ENCODE measurements around the gene FER1L5.

The FER1L5 gene

DNA sequence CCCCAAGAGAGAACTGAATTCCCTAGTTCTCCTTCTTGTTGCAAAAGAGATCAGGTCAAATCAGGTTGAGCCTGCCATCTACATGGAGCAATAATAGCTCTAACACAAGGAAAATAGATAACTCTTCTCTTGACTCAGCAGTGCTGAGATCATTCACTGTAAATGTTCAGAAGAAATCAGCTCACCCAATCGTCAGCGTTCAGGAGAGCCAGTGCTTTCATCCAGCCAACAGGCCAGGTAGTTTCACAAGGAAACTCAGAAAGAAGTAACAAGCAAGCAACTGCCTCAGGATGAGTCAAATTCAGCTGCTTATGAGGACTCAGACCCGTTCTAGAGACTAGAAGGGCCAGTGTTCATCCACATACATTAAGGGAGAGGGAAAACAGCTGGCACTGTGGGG is 91.4 kb downstream of the FER1L5 start:
- no peak overlapping the region for H3K27ac ChIP-seq (ENCODE audit: low read depth, low read length, severe bottlenecking)
- 79 to 100% methylated on average over 3 of the region's 3 CpGs for WGBS, 2 experiments (ENCODE audit: insufficient coverage in 2 of 2)
- no peaks in the 10 kb centered on the region for H3K9me3 ChIP-seq (ENCODE audit: control insufficient read depth, low read length)
- H3K4me1 ChIP-seq (ENCODE audit: control insufficient read depth, insufficient read depth, low read length, poor library complexity, severe bottlenecking) = peaks cover 1% of the 10 kb centered on the region
- peaks cover 79% of the 10 kb centered on the region for H3K36me3 ChIP-seq (ENCODE audit: control insufficient read depth, insufficient read depth, low read length)
- H3K4me3 ChIP-seq (ENCODE audit: extremely low read depth, insufficient read depth, low read length, poor library complexity, severe bottlenecking) = no peak overlapping the region

DNA sequence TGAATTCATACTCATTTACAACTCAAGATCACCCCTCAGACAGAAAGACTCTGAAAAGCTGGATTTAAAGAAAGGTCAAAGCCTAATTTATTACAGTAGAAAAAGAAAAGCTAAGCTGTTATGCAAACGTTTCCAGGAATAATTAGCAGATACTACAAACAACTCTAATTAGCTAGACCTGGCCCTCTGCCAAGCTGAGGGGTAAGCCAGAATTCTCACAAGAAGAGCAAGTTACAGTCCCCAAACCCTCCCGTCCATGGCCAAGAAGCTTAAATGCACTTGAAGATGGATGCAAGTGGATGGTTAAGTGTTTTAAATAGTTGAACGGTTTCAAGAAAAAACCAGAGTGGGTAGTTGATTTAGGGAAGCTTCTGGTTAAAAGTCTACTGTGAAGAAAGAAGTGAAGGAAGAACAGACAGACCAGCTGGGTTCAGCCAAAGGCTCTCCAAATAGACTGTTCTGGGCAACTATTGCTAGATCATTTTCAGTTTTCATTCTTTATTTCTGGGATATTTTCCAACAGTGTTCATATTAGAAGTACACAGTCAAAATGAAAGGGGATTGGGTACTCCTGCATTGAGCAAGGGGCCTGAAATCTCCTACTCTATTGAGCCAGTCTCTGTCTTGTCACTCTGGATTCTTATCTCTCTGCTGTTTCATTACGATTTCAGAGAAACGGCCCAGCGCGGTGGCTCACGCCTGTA is 92.5 kb downstream of the FER1L5 start:
- Histone ChIP-seq H3K27ac (ENCODE audit: low read depth, low read length, severe bottlenecking) (no peak overlapping the region), H3K4me3 (ENCODE audit: extremely low read depth, insufficient read depth, low read length, poor library complexity, severe bottlenecking) (no peak overlapping the region), H3K36me3 (ENCODE audit: control insufficient read depth, insufficient read depth, low read length) (peaks cover 74% of the 10 kb centered on the region), H3K4me1 (ENCODE audit: control insufficient read depth, insufficient read depth, low read length, poor library complexity, severe bottlenecking) (peaks cover 4% of the 10 kb centered on the region), H3K9me3 (ENCODE audit: control insufficient read depth, low read length) (no peaks in the 10 kb centered on the region)
- 93 to 97% methylated on average over 2 to 5 of the region's 8 CpGs for WGBS, 2 experiments (ENCODE audit: insufficient coverage in 2 of 2)

DNA sequence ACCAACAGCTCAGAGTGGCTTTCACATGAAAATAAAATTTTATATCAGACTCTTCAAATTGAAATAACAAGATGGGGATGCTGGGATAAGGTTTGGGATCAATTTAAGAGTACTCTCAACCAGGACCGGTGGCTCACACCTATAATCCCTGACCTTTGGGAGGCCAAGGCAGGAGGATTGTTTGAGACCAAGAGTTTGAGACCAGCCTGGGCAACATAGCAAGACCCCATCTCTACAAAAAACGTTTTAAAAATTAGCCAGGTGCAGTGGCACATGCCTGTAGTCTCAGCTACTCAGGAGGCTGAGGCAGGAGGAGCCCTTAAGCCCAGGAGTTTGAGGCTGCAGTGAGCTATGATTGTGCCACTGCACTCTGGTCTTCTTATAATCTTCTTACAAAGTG is 94.7 kb downstream of the FER1L5 start:
- H3K9me3 ChIP-seq (ENCODE audit: control insufficient read depth, low read length) = no peaks in the 10 kb centered on the region

DNA sequence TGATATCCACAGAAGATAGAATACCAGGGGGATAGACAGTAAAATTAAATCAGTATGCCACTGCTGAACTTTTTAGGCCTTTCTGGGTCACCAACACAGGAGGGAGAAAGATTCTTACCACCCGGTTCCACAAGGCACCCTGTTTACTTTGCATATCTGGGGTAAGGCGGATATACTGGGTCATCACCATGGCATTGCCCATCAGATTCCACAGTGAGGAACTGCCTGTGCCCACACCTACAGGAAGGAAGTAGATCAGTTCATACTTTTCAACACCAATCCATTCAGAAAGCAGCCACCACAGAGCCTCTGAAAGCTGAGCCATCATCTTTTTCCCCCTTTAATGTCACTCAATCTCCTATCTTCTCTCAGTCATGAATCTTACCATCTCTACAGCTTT is 95.3 kb downstream of the FER1L5 start:
- Histone ChIP-seq H3K27ac (ENCODE audit: low read depth, low read length, severe bottlenecking) (no peak overlapping the region), H3K4me1 (ENCODE audit: control insufficient read depth, insufficient read depth, low read length, poor library complexity, severe bottlenecking) (peaks cover 4% of the 10 kb centered on the region), H3K9me3 (ENCODE audit: control insufficient read depth, low read length) (no peaks in the 10 kb centered on the region), H3K4me3 (ENCODE audit: extremely low read depth, insufficient read depth, low read length, poor library complexity, severe bottlenecking) (no peak overlapping the region), H3K36me3 (ENCODE audit: control insufficient read depth, insufficient read depth, low read length) (peaks cover 50% of the 10 kb centered on the region)
- 100% methylated on average over 1 to 2 of the region's 2 CpGs for WGBS, 2 experiments (ENCODE audit: insufficient coverage in 2 of 2)

More for the DNA sequence above, 94.7 kb downstream of the FER1L5 start:
- H3K27ac ChIP-seq (ENCODE audit: low read depth, low read length, severe bottlenecking) = no peak overlapping the region
- WGBS, 2 experiments (ENCODE audit: insufficient coverage in 2 of 2) = no CpG with 5 or more reads among the region's 2 CpGs
- H3K4me3 ChIP-seq (ENCODE audit: extremely low read depth, insufficient read depth, low read length, poor library complexity, severe bottlenecking) = no peak overlapping the region
- H3K4me1 ChIP-seq (ENCODE audit: control insufficient read depth, insufficient read depth, low read length, poor library complexity, severe bottlenecking) = peaks cover 4% of the 10 kb centered on the region
- H3K36me3 ChIP-seq (ENCODE audit: control insufficient read depth, insufficient read depth, low read length) = peaks cover 56% of the 10 kb centered on the region

DNA sequence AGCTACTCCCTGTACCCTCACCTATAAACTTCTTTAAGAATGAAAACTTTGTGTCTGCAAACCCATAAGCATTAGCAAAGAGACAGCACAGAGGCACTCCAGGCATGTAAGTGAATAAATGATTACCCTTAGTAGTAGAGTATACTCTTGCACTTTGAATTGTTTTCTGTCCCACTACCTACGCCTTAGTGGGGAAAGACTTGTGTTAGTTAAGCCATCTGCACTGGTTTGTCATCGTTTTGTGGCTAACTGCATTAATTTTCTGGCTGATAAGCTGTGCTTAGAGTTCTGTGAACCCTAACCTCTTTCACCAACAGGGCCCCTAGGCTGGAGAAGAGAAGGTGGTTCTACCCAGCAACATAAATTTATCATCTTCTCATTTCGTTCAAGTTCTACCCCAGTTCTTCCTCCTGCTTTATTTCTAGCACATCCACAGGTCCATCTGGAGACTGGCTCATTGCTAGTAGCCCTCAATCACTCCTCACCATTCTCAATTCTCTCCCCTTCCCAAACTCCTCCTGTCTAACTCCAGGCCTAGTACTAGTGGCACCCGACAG is 96.6 kb downstream of the FER1L5 start:
- Histone ChIP-seq H3K27ac (ENCODE audit: low read depth, low read length, severe bottlenecking) (peak overlapping the region; percentile 33), H3K4me3 (ENCODE audit: extremely low read depth, insufficient read depth, low read length, poor library complexity, severe bottlenecking) (peak overlapping the region; percentile 88), H3K36me3 (ENCODE audit: control insufficient read depth, insufficient read depth, low read length) (peaks cover 37% of the 10 kb centered on the region), H3K4me1 (ENCODE audit: control insufficient read depth, insufficient read depth, low read length, poor library complexity, severe bottlenecking) (peaks cover 4% of the 10 kb centered on the region), H3K9me3 (ENCODE audit: control insufficient read depth, low read length) (no peaks in the 10 kb centered on the region)
- 25 to 36% methylated on average over 2 of the region's 4 CpGs for WGBS, 2 experiments (ENCODE audit: insufficient coverage in 2 of 2)

DNA sequence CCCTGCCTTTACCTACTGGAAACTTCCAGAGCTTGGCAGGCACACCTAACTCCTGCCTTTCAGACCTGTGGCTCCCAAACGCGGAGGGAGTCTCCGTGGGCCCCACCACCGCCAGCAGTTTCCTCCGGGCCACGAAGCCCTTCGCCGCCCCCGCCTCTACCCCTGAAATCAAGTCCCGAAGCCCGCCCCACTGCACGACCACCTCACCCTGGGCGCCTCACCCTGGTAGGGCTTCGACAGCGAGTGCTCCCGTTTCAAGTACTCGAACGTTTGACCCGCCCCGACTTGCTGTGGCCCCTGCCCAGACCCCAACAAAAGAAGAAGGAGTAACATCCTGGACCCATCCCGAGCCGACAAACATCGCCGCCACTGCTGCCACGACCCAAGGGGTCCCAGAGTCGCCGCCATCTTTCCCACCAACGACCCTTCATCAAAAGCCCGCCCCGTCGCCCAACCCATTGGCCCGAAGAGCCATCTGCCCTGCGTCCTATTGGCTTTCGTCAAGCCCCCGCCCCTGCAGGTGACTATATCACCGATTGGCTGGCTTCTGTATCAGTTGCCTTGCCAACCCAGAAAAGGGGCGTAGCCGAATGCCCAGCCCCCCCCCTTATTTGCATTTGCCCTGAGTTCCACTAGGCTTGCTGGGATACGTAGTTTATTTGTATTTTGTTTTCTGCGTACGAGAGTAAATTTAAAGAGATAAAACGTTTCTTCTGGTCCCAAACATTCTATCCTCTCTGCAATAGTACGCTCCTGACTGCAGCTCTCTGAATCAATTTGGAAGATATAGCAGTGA is 97.3 kb downstream of the FER1L5 start, which contains the start of gene LMAN2L:
TSS of gene LMAN2L (minus strand) at position 432 of the 796 bp plus-strand sequence. CDS start at position 408, 24 bp downstream.
- H3K4me3 ChIP-seq (ENCODE audit: extremely low read depth, insufficient read depth, low read length, poor library complexity, severe bottlenecking) = peak within 1 kb of the TSS; percentile 88
- H3K36me3 ChIP-seq (ENCODE audit: control insufficient read depth, insufficient read depth, low read length) = peaks cover 30% of the 10 kb centered on the region
- no peaks in the 10 kb centered on the region for H3K9me3 ChIP-seq (ENCODE audit: control insufficient read depth, low read length)
- H3K4me1 ChIP-seq (ENCODE audit: control insufficient read depth, insufficient read depth, low read length, poor library complexity, severe bottlenecking) = peaks cover 4% of the 10 kb centered on the region
- 0 to 1% methylated on average over 25 to 26 of the region's 43 CpGs for WGBS, 2 experiments (ENCODE audit: insufficient coverage in 2 of 2)
- H3K27ac ChIP-seq (ENCODE audit: low read depth, low read length, severe bottlenecking) = peak within 1 kb of the TSS; percentile 33

DNA sequence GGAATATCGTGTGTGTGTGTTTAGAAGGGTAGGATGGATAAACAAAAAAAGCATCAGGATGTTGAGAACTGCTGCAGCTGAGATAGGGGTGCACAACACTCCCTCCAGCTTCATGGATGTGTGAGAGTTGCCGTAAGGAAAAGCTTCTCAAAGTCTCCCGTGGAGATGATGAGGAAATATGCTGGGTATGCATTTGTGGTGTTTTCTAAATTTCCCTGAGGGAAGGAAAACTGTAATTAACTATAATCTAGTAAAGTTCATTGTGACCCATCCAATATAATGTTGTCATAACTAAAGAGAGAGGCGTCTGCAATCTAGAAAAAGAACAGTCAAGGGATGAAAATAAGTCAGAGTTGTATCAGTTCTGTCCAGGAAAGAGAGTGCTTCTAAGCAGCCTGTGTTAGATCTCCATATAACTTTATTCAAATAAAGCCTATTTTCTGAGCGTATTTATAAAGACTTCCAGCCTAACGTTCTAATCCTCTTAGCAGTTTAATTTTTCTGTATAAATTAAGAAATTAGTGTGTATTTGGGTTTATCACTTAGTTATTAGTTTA is 104.6 kb downstream of the FER1L5 start:
- WGBS, 2 experiments (ENCODE audit: insufficient coverage in 2 of 2) = 78% methylated on average over 1 of the region's 6 CpGs; no CpG with 5 or more reads in 1 of the 2 experiments
- H3K36me3 ChIP-seq (ENCODE audit: control insufficient read depth, insufficient read depth, low read length) = no peaks in the 10 kb centered on the region
- no peak overlapping the region for H3K4me3 ChIP-seq (ENCODE audit: extremely low read depth, insufficient read depth, low read length, poor library complexity, severe bottlenecking)
- no peak overlapping the region for H3K27ac ChIP-seq (ENCODE audit: low read depth, low read length, severe bottlenecking)
- no peaks in the 10 kb centered on the region for H3K4me1 ChIP-seq (ENCODE audit: control insufficient read depth, insufficient read depth, low read length, poor library complexity, severe bottlenecking)
- H3K9me3 ChIP-seq (ENCODE audit: control insufficient read depth, low read length) = no peaks in the 10 kb centered on the region

DNA sequence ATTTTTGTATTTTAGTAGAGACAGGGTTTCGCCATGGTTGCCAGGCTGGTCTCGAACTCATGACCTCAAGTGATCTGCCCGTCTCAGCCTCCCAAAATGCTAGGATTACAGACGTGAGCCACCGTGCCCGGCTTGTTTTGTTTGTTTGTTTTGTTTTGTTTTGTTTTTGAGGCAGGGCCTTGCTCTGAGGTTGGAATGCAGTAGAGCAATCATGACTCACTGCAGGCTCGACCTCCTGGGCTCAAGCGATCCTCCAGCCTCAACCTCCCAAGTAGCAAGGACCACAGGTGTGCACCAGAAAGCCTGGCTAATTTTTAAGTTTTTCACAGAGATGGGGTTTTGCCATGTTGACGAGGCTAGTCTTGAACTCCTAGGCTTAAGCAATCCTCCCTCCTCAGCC is 109.2 kb downstream of the FER1L5 start:
- no peaks in the 10 kb centered on the region for H3K36me3 ChIP-seq (ENCODE audit: control insufficient read depth, insufficient read depth, low read length)
- no peak overlapping the region for H3K27ac ChIP-seq (ENCODE audit: low read depth, low read length, severe bottlenecking)
- WGBS, 2 experiments (ENCODE audit: insufficient coverage in 2 of 2) = 81 to 91% methylated on average over 8 to 9 of the region's 9 CpGs
- no peaks in the 10 kb centered on the region for H3K9me3 ChIP-seq (ENCODE audit: control insufficient read depth, low read length)
- H3K4me1 ChIP-seq (ENCODE audit: control insufficient read depth, insufficient read depth, low read length, poor library complexity, severe bottlenecking) = no peaks in the 10 kb centered on the region
- H3K4me3 ChIP-seq (ENCODE audit: extremely low read depth, insufficient read depth, low read length, poor library complexity, severe bottlenecking) = no peak overlapping the region

DNA sequence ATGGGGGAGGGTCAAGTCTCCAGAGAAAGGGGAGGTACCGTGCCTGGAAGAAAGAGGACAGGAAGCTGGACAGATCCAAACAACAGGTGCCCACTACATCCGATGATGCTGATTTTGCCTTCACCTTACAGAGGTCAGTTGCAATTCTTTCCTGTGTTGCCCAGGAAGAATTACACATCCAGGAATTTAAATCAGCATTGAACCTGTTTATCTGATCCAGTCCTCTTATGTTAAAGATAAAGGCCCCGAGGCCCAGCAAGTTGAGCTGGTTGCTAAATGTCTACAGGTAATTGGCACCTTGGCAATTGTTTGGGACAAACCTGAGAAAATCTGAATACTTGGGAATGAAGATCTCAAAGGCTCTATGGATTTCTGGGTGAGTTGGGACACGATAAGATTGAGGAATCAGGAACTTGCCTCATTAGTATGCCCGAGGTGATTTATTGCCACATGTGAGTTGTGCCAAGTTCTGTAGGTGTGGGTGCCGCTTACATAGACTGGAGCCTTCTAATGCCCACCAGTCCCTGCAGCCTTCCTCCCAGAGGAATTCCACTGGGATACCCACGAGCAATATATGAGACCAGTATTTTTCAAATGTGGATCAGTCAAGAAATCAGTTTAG is 111.2 kb downstream of the FER1L5 start:
- Histone ChIP-seq H3K4me1 (ENCODE audit: control insufficient read depth, insufficient read depth, low read length, poor library complexity, severe bottlenecking) (no peaks in the 10 kb centered on the region), H3K27ac (ENCODE audit: low read depth, low read length, severe bottlenecking) (no peak overlapping the region), H3K36me3 (ENCODE audit: control insufficient read depth, insufficient read depth, low read length) (no peaks in the 10 kb centered on the region), H3K4me3 (ENCODE audit: extremely low read depth, insufficient read depth, low read length, poor library complexity, severe bottlenecking) (no peak overlapping the region), H3K9me3 (ENCODE audit: control insufficient read depth, low read length) (no peaks in the 10 kb centered on the region)
- WGBS, 2 experiments (ENCODE audit: insufficient coverage in 2 of 2) = 87 to 92% methylated on average over 4 to 7 of the region's 7 CpGs

DNA sequence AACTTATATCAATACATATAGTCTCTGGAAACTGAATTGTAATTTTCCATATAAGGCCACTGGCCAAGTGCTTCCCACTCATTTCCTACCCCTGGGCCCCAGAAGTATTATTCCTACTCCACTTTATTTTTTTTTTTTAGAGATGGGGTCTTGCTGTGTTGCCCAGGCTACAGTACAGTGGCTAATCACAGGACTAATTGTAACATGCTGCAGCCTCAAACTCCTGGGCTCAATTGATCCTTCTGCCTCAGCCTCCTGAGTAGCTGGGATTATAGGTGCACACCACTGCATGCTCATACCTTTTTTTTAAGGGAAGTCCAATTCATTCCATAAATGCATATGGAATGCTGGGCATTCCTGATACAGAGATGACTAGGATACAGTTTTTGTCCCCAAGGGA is 111.8 kb downstream of the FER1L5 start:
- Histone ChIP-seq H3K9me3 (ENCODE audit: control insufficient read depth, low read length) (no peaks in the 10 kb centered on the region), H3K36me3 (ENCODE audit: control insufficient read depth, insufficient read depth, low read length) (no peaks in the 10 kb centered on the region), H3K4me3 (ENCODE audit: extremely low read depth, insufficient read depth, low read length, poor library complexity, severe bottlenecking) (no peak overlapping the region), H3K27ac (ENCODE audit: low read depth, low read length, severe bottlenecking) (no peak overlapping the region), H3K4me1 (ENCODE audit: control insufficient read depth, insufficient read depth, low read length, poor library complexity, severe bottlenecking) (no peaks in the 10 kb centered on the region)
